Gastrocnemius medialis (tissue), 4 donors: ENCODE measurements around the gene LUC7L3.

Source experiments
- POLR2A ChIP-seq, 2 donors: fragments of 450-650 bp; IDR thresholded peaks; one replicate each; pipeline ENCODE4 v1.6.1; 2017; ENCODE audit warnings: antibody characterized with exemption in 2 of 2, mild to moderate bottlenecking in 2 of 2, moderate library complexity in 2 of 2
- TF ChIP-seq, protein P1 (sequence below), 5 experiments: fragments of 450-650 bp in 3 of 5; fragments of 200-600 bp in 2 of 5; sonication (generic) in 2 of 5; IDR thresholded peaks in 4 of 5; conservative IDR thresholded peaks in 1 of 5; 1 replicate in 4 of 5; 2 replicates in 1 of 5; pipeline ENCODE4 v1.5.1; 2016 to 2019; ENCODE audit warnings: antibody characterized with exemption in 5 of 5, mild to moderate bottlenecking in 3 of 5, moderate library complexity in 3 of 5

GRCh38 chr17:50728112-50728429 is 8.7 kb downstream of the LUC7L3 start:
- TF ChIP-seq, protein P1, sequence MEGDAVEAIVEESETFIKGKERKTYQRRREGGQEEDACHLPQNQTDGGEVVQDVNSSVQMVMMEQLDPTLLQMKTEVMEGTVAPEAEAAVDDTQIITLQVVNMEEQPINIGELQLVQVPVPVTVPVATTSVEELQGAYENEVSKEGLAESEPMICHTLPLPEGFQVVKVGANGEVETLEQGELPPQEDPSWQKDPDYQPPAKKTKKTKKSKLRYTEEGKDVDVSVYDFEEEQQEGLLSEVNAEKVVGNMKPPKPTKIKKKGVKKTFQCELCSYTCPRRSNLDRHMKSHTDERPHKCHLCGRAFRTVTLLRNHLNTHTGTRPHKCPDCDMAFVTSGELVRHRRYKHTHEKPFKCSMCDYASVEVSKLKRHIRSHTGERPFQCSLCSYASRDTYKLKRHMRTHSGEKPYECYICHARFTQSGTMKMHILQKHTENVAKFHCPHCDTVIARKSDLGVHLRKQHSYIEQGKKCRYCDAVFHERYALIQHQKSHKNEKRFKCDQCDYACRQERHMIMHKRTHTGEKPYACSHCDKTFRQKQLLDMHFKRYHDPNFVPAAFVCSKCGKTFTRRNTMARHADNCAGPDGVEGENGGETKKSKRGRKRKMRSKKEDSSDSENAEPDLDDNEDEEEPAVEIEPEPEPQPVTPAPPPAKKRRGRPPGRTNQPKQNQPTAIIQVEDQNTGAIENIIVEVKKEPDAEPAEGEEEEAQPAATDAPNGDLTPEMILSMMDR (IDR thresholded peaks at IDR 0.05 in 4 of 5, conservative IDR thresholded peaks at IDR 0.05 in 1 of 5) = no peak
- no peak for TF ChIP-seq POLR2A (IDR thresholded peaks at IDR 0.05)
